Fibroblast of lung (primary cell): ENCODE results near the gene PTPRN. TPM values are rescaled to one million over a fixed set of nuclear protein-coding genes. Genes with fewer than 3 reads are reported as not detected.

Source experiments
- DNase-seq, 2 donors: peaks; one replicate each; pipeline versions ENCODE4 v3.0.0 to v3.0.0-alpha.2; 2010; ENCODE audit warnings: low read depth in 2 of 2
- H2AFZ ChIP-seq: 2 replicates; pipeline ENCODE4 v1.5.1; 2012; ENCODE audit warnings: low read length, control low read depth, inconsistent platforms
- H3K27ac ChIP-seq: 2 replicates; pipeline ENCODE4 v1.5.1; 2011; ENCODE audit warnings: low read length, control low read depth; ENCODE audit not compliant: insufficient read depth
- H3K27me3 ChIP-seq: 2 replicates; pipeline ENCODE4 v1.5.1; 2011; ENCODE audit warnings: mild to moderate bottlenecking, low read length; ENCODE audit not compliant: control insufficient read depth, insufficient read depth
- H3K36me3 ChIP-seq: 2 replicates; pipeline ENCODE4 v1.5.1; 2011; ENCODE audit warnings: low read length; ENCODE audit not compliant: control insufficient read depth, insufficient read depth
- H3K4me1 ChIP-seq: 2 replicates; pipeline ENCODE4 v1.5.1; 2011; ENCODE audit warnings: low read length; ENCODE audit not compliant: control insufficient read depth, insufficient read depth; ENCODE audit errors: extremely low read depth
- H3K4me2 ChIP-seq: 2 replicates; pipeline ENCODE4 v1.5.1; 2011; ENCODE audit warnings: low read length, control low read depth; ENCODE audit not compliant: insufficient read depth; ENCODE audit errors: extremely low read depth
- H3K4me3 ChIP-seq, 4 experiments: fragments of 200-600 bp in 1 of 4; sonication (generic) in 1 of 4; replicated peaks in 1 of 4; 2 replicates each; pipeline ENCODE4 v1.5.1; 2011 to 2016; ENCODE audit warnings: low read length in 4 of 4, low read depth in 3 of 4, mild to moderate bottlenecking in 3 of 4, control low read depth in 2 of 4, inconsistent platforms in 1 of 4, mixed read lengths in 1 of 4; ENCODE audit not compliant: insufficient read depth in 1 of 4; ENCODE audit errors: control extremely low read depth in 1 of 4
- H3K79me2 ChIP-seq: 2 replicates; pipeline ENCODE4 v1.5.1; 2012; ENCODE audit warnings: mild to moderate bottlenecking, low read length, inconsistent platforms; ENCODE audit not compliant: control insufficient read depth, insufficient read depth
- H3K9ac ChIP-seq: 2 replicates; pipeline ENCODE4 v1.5.1; 2011; ENCODE audit warnings: mild to moderate bottlenecking, low read length, control low read depth; ENCODE audit not compliant: insufficient read depth
- H3K9me3 ChIP-seq: 2 replicates; pipeline ENCODE4 v1.5.1; 2012; ENCODE audit warnings: low read depth, low read length; ENCODE audit not compliant: control insufficient read depth, insufficient read depth
- H4K20me1 ChIP-seq: 2 replicates; pipeline ENCODE4 v1.5.1; 2011; ENCODE audit warnings: low read length; ENCODE audit not compliant: control insufficient read depth, insufficient read depth; ENCODE audit errors: extremely low read depth
- CTCF ChIP-seq, 2 donors: IDR thresholded peaks in 1 of 2; conservative IDR thresholded peaks in 1 of 2; 1 replicate in 1 of 2; 2 replicates in 1 of 2; pipeline ENCODE4 v1.5.1; 2011 to 2012; ENCODE audit warnings: low read length in 2 of 2, control low read depth in 1 of 2, inconsistent platforms in 1 of 2, low read depth in 1 of 2, mild to moderate bottlenecking in 1 of 2
- EZH2 ChIP-seq: IDR thresholded peaks from 2 replicates; pipeline ENCODE4 v1.5.1; 2012; ENCODE audit warnings: low read length, control low read depth, mild to moderate bottlenecking; ENCODE audit errors: missing control alignments
- polyA plus RNA-seq, 2 donors: library from polyadenylated mRNA; depleted of rRNA in 1 of 2; stranded (reverse) in 1 of 2; unstranded in 1 of 2; fragments of >200 nt; gene quantifications; 2 replicates each; pipeline ENCODE4 v1.2.1, GENCODE V29; 2011 to 2012; ENCODE audit warnings: missing spikeins in 1 of 2
- total RNA-seq: library from RNA; depleted of rRNA; stranded (reverse); fragments of >200 nt; gene quantifications from 2 replicates; pipeline ENCODE4 v1.2.1, GENCODE V29; 2014

PTPRN gene
- total and polyA plus RNA-seq, 2 donors (not counting 1 experiment from before 2014, with no cell fraction given), result 0.28 to 3.5 TPM

- Histone ChIP-seq H3K4me1 (peaks cover 23% of the 10 kb centered on the region), H3K27me3 (no peaks in the 10 kb centered on the region), H3K4me3 (peak within 1 kb of the TSS; percentile 41 to 80 (median 73)), H3K36me3 (peaks cover 23% of the 10 kb centered on the region), H3K9me3 (no peaks in the 10 kb centered on the region), H3K27ac (peak within 1 kb of the TSS; percentile 91), H3K79me2 (peaks cover 8% of the 10 kb centered on the region), H3K4me2 (peak within 1 kb of the TSS; percentile 100), H2AFZ (no peak within 1 kb of the TSS), H3K9ac (peak within 1 kb of the TSS; percentile 98), H4K20me1 (no peaks in the 10 kb centered on the region)
- no peak for TF ChIP-seq CTCF (conservative IDR thresholded peaks at IDR 0.05 in 1 of 2, IDR thresholded peaks at IDR 0.05 in 1 of 2; ENCODE audit: low read depth in 1 of 2, low read length in 2 of 2)
- DNase-seq, result peak; percentile 99
Measured at GRCh38 chr2:219279151-219279915, 29.9 kb downstream of the PTPRN start, which contains the start of gene DNAJB2. Gene DNAJB2, plus strand, starts transcription at chr2:219279366. Its CDS starts 468 bp downstream, at chr2:219279834.

- peaks cover 8% of the 10 kb centered on the region for H3K79me2 ChIP-seq
- no peak for TF ChIP-seq EZH2
- no peak for TF ChIP-seq CTCF (conservative IDR thresholded peaks at IDR 0.05 in 1 of 2, IDR thresholded peaks at IDR 0.05 in 1 of 2; ENCODE audit: low read depth in 1 of 2, low read length in 2 of 2)
- no peak for DNase-seq
- no peaks in the 10 kb centered on the region for H3K27me3 ChIP-seq
- H3K4me1 ChIP-seq, result peaks cover 29% of the 10 kb centered on the region
- H3K36me3 ChIP-seq, result peaks cover 23% of the 10 kb centered on the region
- H3K4me2 ChIP-seq, result peak overlapping the region; percentile 75
- H3K4me3 ChIP-seq, result peak overlapping the region in 3 of 4 experiments; percentile 27 to 37 (median 30)
- H4K20me1 ChIP-seq, result no peaks in the 10 kb centered on the region
- H3K9ac ChIP-seq, result peak overlapping the region; percentile 52
- no peak overlapping the region for H2AFZ ChIP-seq
- peak overlapping the region; percentile 91 for H3K27ac ChIP-seq
- H3K9me3 ChIP-seq, result no peaks in the 10 kb centered on the region
Measured at GRCh38 chr2:219278655-219279150, 30.5 kb downstream of the PTPRN start.

GRCh38 chr2:219277703-219278654 lies 31.2 kb downstream of the PTPRN start:
- Histone ChIP-seq H3K4me3 (no peak overlapping the region), H3K4me2 (peak overlapping the region; percentile 75), H3K4me1 (peaks cover 29% of the 10 kb centered on the region), H3K79me2 (peaks cover 8% of the 10 kb centered on the region), H3K9me3 (no peaks in the 10 kb centered on the region), H3K36me3 (peaks cover 18% of the 10 kb centered on the region), H2AFZ (peak overlapping the region; percentile 88), H3K27ac (peak overlapping the region; percentile 91), H3K27me3 (no peaks in the 10 kb centered on the region), H3K9ac (peak overlapping the region; percentile 52), H4K20me1 (no peaks in the 10 kb centered on the region)
- peak; percentile 73 to 76 for DNase-seq
- TF ChIP-seq CTCF (conservative IDR thresholded peaks at IDR 0.05 in 1 of 2, IDR thresholded peaks at IDR 0.05 in 1 of 2; ENCODE audit: low read depth in 1 of 2, low read length in 2 of 2) (peak; percentile 95 to 96), EZH2 (no peak)
